Hematopoietic multipotent progenitor cell treated with erythropoietin and hydrocortisone succinate and interleukin-3 and kit ligand, for 4 days (in vitro differentiated cells): ENCODE data around the gene SAMD9.
"Not testable (repeated sequence)": the region's sequence is repeated elsewhere in the genome, so short reads cannot be mapped to it uniquely, and the experiment has no call there.

Experiments used
- DNase-seq: peaks from one replicate; pipeline ENCODE4 v3.0.0-alpha.2; 2015

The SAMD9 gene

GRCh38 chr7:93119191-93119905 is 1.6 kb upstream of the SAMD9 start:
- DNase-seq, result no peak

- DNase-seq, result no peak
Observed at GRCh38 chr7:93117327-93117726, 452 bp downstream of the SAMD9 start.

- no peak for DNase-seq
Observed at GRCh38 chr7:93115796-93116195, 2.0 kb downstream of the SAMD9 start.

- DNase-seq, result no peak
Observed at GRCh38 chr7:93108003-93108402, 9.8 kb downstream of the SAMD9 start.

- DNase-seq, result no peak
Observed at GRCh38 chr7:93097388-93097787, 20.4 kb downstream of the SAMD9 start.

GRCh38 chr7:93092757-93093370 is 24.9 kb downstream of the SAMD9 start:
- peak; percentile 59 for DNase-seq

GRCh38 chr7:93073357-93073756 is 44.4 kb downstream of the SAMD9 start:
- DNase-seq, result not testable (repeated sequence)

GRCh38 chr7:93062599-93062998 is 55.2 kb downstream of the SAMD9 start:
- no peak for DNase-seq

- peak; percentile 47 for DNase-seq
Observed at GRCh38 chr7:93060865-93061264, 56.9 kb downstream of the SAMD9 start.

GRCh38 chr7:93060025-93060424 is 57.8 kb downstream of the SAMD9 start:
- DNase-seq, result no peak

GRCh38 chr7:93056621-93057020 is 61.2 kb downstream of the SAMD9 start:
- DNase-seq, result not testable (repeated sequence)

GRCh38 chr7:93055543-93056107 is 62.2 kb downstream of the SAMD9 start:
- DNase-seq, result peak; percentile 85

- DNase-seq, result no peak
Observed at GRCh38 chr7:93054975-93055374, 62.8 kb downstream of the SAMD9 start.

GRCh38 chr7:93053949-93054943 is 63.5 kb downstream of the SAMD9 start:
- peak; percentile 53 for DNase-seq

- DNase-seq, result peak; percentile 70
Observed at GRCh38 chr7:93053209-93053948, 64.4 kb downstream of the SAMD9 start.

GRCh38 chr7:93051660-93052059 is 66.1 kb downstream of the SAMD9 start:
- no peak for DNase-seq
